Adipocyte (in vitro differentiated cells): ENCODE measurements around the gene CD81.

Experiments
- DNase-seq: peaks from one replicate; pipeline ENCODE4 v3.0.0-alpha.2; 2015; ENCODE audit warnings: low read depth
- H3K27me3 ChIP-seq: replicated peaks from 2 replicates; pipeline ENCODE4 v1.7.0; 2013; ENCODE audit warnings: mild to moderate bottlenecking, low read length, moderate library complexity; ENCODE audit not compliant: control insufficient read depth, insufficient read depth
- H3K36me3 ChIP-seq: 2 replicates; pipeline ENCODE4 v1.7.0; 2013; ENCODE audit warnings: low read length, mild to moderate bottlenecking, moderate library complexity; ENCODE audit not compliant: control insufficient read depth, insufficient read depth, severe bottlenecking
- H3K4me1 ChIP-seq: 2 replicates; pipeline ENCODE4 v1.7.0; 2013; ENCODE audit warnings: mild to moderate bottlenecking, low read length, moderate library complexity; ENCODE audit not compliant: control insufficient read depth, insufficient read depth
- H3K4me3 ChIP-seq: 2 replicates; pipeline ENCODE4 v1.7.0; 2013; ENCODE audit warnings: mild to moderate bottlenecking, low read length, moderate library complexity
- H3K9ac ChIP-seq: 2 replicates; pipeline ENCODE4 v1.7.0; 2013; ENCODE audit warnings: mild to moderate bottlenecking, low read length, moderate library complexity
- H3K9me3 ChIP-seq: 2 replicates; pipeline ENCODE4 v1.7.0; 2013; ENCODE audit warnings: mild to moderate bottlenecking, low read length, moderate library complexity; ENCODE audit not compliant: control insufficient read depth

The CD81 gene

DNA sequence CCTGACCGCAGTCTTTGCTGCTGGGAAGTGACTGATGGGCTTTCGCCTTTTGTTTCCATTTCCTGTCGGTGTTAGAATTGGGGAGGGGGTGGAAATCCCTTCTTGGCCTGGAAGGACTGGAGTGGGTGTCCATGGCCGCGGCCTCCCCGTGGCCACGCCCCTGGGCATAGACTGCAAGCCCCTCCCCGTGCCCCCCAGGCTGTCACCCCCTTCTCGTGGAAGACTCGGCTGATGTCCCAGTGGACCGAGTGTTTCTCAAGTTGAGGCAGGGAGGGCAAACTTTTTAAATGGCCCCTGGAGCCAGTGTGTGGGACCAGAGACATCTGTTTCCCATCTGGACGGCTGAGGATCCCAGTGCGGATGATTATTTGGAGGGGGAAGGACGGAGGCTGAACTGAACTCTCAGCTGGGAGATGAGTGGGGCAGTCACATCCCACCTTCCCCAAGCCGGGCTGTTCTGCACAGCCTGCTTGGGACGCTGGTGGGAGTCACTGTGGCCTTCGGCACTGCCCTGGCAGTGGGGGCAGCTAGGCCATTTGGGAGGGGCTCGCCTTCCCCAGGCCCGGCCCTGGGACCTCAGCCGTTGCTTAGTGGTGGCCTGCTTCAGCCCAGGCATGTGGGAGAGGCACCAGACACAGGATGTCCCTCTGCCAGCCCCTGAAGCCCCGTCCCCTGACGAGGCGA is 1.6 kb downstream of the CD81 start:
- DNase-seq, result peak; percentile 84
- H3K27me3 ChIP-seq, result no peaks in the 10 kb centered on the region
- H3K9me3 ChIP-seq, result no peaks in the 10 kb centered on the region
- H3K9ac ChIP-seq, result peak overlapping the region; percentile 98
- H3K36me3 ChIP-seq, result peaks cover 5% of the 10 kb centered on the region
- H3K4me1 ChIP-seq, result peaks cover 44% of the 10 kb centered on the region
- H3K4me3 ChIP-seq, result peak overlapping the region; percentile 97

DNA sequence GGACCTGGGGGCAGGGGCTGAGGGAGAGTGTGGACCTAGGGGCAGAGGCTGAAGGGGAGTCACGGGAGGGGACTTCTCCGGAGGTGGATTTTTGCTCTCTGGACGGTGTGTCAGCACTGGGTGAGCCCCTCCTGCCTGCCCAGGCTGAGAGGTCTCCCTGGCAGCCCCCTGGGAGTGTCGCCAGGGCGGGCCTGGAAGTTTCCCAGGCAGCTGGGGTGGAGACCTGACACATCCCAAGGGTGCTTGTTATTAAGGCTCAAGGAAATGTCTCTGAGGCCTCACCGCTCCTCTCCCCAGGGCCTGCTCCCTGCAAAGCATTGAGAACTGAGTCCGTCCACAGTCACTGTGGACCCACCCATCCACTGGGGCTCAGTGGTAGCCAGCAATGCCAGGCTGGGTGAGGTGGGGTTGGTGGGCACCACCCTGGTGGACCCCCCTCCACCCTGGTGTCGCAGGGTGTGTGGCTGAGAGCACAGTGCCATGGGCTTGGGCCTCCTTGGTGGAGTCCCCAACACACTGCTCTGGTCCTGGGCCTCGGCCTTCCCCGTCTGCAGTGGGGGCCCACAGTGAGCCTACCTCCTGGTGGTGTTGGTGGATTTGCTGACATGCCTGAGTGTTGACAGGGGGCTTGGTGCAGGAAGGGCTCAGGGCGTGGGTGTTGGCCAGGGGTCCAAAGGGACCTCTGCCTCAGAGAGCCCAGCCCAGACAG is 2.5 kb downstream of the CD81 start:
- no peak for DNase-seq
- H3K4me3 ChIP-seq, result peak overlapping the region; percentile 76
- H3K9me3 ChIP-seq, result no peaks in the 10 kb centered on the region
- peak overlapping the region; percentile 82 for H3K9ac ChIP-seq
- peaks cover 48% of the 10 kb centered on the region for H3K4me1 ChIP-seq
- H3K36me3 ChIP-seq, result peaks cover 5% of the 10 kb centered on the region
- H3K27me3 ChIP-seq, result no peaks in the 10 kb centered on the region

DNA sequence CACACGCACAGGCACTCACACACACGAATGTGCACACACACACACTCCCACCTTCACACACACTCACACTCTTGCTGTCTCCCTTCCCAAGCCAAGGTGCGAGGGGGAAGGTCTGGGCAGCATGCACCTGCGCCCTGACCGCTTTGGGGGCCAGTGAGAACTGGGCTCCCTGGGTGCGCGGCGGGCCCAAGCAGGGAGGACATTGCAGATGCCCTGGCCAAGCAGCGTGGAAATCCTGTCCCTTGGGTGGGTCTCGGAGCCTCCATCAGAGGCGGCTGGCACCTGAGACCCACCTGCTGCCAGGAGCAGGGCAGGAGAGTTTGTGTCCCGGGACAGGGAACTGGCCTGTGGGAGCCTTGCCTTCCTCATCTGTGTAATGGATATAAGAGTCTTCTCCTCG is 3.3 kb downstream of the CD81 start:
- H3K9ac ChIP-seq, result peak overlapping the region; percentile 82
- H3K36me3 ChIP-seq, result peaks cover 5% of the 10 kb centered on the region
- H3K4me3 ChIP-seq, result peak overlapping the region; percentile 76

DNA sequence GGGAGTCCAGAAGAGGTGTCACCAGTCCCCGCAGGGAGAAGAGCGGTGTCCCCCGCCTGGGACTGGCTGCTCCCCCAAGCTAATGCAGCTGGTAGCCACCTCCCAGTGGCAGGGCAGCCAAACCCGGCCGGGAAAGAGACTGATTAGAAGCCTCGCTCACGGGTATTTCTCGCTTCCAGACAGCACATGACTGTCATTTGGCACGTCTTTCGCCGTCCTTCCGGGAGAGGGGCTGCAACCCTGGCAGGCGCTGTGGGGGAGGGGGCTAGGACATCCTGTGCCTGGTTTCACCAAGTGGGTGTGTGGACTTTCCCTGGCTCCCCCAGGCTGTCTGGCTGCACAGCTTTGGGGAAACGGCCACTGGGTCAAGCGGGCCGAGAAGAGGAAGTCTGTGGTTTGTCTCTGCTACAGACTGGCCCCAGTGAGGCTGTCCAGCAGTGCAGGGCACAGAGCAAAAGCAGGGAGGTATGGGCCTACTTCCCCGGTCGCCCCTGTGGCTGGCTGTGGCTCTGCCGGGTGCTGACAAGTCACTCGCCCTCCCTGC is 3.8 kb downstream of the CD81 start:
- Histone ChIP-seq H3K27me3 (no peaks in the 10 kb centered on the region), H3K36me3 (peaks cover 9% of the 10 kb centered on the region), H3K4me3 (peak overlapping the region; percentile 76), H3K9me3 (no peaks in the 10 kb centered on the region), H3K4me1 (peaks cover 51% of the 10 kb centered on the region), H3K9ac (peak overlapping the region; percentile 82)
- no peak for DNase-seq

More for the DNA sequence above, 3.3 kb downstream of the CD81 start:
- Histone ChIP-seq H3K9me3 (no peaks in the 10 kb centered on the region), H3K27me3 (no peaks in the 10 kb centered on the region), H3K4me1 (peaks cover 51% of the 10 kb centered on the region)
- DNase-seq, result no peak

DNA sequence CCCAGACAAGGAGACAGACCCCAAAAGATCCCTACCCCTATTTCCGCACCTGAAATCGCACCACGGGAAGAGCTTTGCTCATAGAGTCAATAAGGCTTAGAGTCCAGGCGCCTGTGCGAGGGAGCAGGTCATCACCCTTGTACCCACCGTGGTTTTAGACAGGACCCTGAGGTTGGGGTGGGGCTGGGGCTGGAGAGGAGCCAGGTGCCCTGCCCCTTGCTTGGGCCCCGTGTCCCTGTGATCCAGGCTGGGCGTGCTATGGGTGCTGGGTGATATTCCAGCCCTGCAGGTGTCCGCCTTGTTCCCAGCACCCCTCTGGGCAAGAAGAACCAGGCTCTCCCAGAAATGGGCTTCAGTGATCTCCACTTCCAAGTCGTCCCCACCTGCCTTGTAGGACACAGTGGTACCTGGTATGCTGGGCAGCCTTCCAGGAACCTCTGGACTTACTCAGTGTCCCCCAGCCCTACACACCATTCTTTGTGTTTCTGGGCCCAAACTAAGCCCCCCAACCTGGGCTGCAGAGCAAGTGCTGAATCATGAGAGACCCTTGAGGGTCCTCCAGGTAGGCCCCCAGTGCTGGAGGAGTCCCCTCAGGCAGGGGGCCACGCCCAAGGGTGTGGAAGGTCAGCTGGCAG is 4.5 kb downstream of the CD81 start:
- H3K9me3 ChIP-seq, result no peaks in the 10 kb centered on the region
- H3K36me3 ChIP-seq, result peaks cover 9% of the 10 kb centered on the region
- peak overlapping the region; percentile 82 for H3K9ac ChIP-seq
- H3K4me1 ChIP-seq, result peaks cover 52% of the 10 kb centered on the region
- no peaks in the 10 kb centered on the region for H3K27me3 ChIP-seq
- no peak for DNase-seq
- H3K4me3 ChIP-seq, result no peak overlapping the region

DNA sequence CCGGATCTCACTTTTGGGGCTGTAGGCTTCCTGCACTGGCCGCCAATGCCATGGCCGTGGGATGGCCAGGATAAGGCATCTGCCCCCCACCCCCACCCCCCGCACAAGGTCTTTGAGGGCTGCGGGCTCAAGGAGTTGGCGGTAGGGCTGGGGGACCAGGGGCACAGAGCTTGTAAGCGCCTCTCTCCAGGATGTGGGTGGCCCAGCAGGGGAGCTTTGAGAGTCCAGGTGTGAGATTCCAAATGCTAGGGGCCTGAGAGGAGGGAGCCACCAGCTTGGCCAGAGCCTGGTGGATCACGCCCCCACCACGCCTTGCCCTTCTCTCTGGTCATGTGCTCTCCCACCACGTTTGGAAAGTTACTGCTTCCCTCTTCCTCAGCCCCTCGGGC is 5.0 kb downstream of the CD81 start:
- H3K4me3 ChIP-seq, result no peak overlapping the region
- no peak for DNase-seq
- H3K36me3 ChIP-seq, result peaks cover 9% of the 10 kb centered on the region
- no peaks in the 10 kb centered on the region for H3K9me3 ChIP-seq
- H3K4me1 ChIP-seq, result peaks cover 57% of the 10 kb centered on the region
- H3K27me3 ChIP-seq, result no peaks in the 10 kb centered on the region
- peak overlapping the region; percentile 82 for H3K9ac ChIP-seq

DNA sequence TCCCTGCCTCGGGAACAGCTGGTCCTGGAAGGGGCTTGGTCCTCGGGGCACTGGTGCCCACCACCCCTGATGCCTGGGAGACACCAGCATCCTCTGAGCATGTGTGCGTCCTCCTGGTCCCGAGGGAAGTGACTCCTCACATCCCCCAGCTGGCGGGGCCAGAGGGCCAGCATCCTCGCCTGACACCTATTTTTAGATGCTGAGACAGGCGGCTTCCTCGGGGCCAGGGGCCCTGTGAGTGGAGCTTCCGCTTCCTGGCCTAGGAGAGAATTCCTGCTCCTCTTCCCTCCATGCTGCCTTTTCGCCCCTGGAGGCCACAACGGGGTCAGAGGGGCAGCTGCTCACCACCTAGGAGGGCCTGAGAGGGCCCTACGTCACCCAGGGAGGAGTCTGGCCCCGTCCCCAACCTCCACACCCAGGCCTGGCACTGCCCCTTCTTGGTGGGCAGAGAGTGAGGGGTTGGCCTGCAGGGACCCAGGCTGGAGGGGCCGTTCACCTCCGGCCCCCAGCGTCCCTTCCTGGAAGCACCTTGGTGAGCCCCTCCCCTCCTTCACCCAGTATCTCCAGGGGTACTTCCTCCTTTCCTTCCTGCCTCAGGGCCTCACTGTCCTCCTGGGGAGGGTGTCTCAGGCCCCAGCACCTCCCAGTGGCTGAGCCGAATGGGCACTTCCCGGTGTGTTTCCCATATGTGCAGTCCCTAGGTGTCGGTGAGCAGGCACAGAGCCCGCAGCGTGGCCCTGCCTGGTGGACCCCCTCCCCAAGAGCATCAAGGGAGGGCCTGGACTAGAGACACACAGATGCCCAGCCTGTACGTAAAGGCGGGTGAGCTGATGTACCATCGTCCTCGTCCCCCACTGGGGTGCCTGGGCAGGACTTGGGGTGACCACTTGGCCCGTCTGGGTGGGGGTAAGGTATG is 6.1 kb downstream of the CD81 start:
- H3K4me3 ChIP-seq, result no peak overlapping the region
- peaks cover 9% of the 10 kb centered on the region for H3K36me3 ChIP-seq
- H3K9me3 ChIP-seq, result no peaks in the 10 kb centered on the region
- H3K4me1 ChIP-seq, result peaks cover 64% of the 10 kb centered on the region
- H3K27me3 ChIP-seq, result no peaks in the 10 kb centered on the region
- H3K9ac ChIP-seq, result peak overlapping the region; percentile 69
- no peak for DNase-seq

DNA sequence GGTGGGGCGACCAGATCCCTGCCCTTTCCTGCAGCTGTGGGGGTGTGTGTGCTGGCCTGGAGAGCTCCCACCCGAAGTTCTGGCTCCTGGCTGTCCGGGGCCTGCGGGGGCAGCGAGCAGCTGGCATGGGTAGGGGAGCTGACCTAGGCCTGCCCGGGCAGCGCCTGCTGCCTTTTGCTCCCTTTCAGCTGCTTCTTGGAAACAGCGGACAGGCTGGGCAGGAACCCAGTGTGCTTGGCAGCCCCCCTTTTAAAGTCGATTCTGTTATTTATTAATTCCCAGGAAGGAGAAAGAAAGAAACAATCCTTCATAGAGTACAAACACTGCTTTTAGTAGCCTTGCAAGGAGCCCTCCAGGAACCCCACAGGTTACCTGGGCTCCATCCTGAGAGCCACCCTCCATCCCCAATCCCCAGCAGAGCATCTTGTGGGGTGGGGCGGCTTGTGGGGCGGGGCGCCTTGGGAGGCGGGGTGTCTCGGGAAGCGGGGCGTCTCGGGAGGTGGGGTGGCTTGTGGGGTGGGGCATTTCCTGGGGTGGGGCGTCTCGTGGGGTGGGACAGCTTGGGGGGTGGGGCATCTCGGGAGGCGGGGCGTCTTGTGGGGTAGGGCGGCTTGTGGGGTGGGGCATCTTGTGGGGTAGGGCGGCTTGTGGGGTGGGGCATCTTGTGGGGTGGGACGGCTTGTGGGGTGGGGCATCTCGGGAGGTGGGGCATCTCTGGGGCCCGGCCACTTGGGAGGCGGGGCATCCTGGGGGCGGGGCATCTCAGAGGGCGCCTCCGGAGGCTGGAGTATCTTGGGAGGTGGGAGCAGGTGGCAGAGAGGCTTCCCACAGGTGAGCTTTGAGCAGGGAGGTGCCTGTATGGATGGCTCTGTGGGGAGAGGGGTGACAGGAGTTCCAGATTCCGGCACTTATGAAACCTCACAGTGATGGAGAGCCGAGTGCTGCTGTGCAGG is 7.0 kb downstream of the CD81 start:
- peak; percentile 16 for DNase-seq
- no peaks in the 10 kb centered on the region for H3K27me3 ChIP-seq
- peaks cover 74% of the 10 kb centered on the region for H3K4me1 ChIP-seq
- peak overlapping the region; percentile 69 for H3K9ac ChIP-seq
- H3K4me3 ChIP-seq, result no peak overlapping the region
- peaks cover 9% of the 10 kb centered on the region for H3K36me3 ChIP-seq
- H3K9me3 ChIP-seq, result no peaks in the 10 kb centered on the region

DNA sequence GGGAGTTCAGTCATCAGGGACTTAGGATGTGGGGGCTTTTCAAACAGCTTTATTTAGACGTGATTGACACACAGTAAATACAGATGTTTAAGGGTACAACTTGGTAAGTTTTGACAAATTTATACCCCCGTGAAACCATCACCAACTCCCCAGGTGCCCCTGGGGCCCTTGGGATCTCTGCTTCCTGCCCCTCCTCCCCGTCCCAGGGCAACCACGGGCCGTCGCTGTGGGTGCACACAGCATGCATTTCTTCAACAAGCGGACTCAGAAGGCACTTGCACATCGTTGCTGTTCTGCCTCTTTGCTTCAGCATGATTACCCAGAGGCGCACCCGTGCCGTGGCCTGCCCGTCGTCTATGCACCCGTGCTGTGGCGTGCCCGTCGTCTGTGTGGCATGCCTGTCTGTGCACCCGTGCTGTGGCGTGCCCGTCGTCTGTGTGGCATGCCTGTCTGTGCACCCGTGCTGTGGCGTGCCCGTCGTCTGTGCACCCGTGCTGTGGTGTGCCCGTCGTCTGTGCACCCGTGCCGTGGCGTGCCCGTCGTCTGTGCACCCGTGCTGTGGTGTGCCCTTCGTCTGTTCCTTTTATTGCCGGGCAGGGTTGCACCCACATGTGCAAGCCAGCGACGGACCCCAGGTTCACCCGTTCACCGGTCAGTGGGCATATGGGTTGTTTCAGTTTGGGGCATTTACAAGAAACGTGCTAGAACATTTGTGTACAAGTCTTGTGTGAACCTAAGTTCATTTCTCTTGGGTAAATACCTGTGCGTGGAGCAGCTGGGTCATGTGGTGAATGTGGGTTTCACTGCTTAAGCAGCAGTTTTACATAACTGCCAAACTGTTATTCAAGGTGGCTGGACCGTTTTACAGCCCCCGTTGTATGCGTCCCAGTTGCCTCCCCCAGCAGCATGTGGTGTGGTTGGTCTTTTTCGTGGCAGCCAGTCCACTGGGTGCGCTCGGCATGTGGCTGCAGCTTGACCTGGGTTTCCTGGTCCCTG is 8.3 kb downstream of the CD81 start:
- no peak overlapping the region for H3K9ac ChIP-seq
- DNase-seq, result no peak
- H3K4me1 ChIP-seq, result peaks cover 73% of the 10 kb centered on the region
- no peak overlapping the region for H3K4me3 ChIP-seq
- no peaks in the 10 kb centered on the region for H3K27me3 ChIP-seq
- H3K36me3 ChIP-seq, result peaks cover 14% of the 10 kb centered on the region
- H3K9me3 ChIP-seq, result no peaks in the 10 kb centered on the region
